DMS153 (cell line): ENCODE measurements around the gene TVP23A.
A peak's percentile ranks its signal among the peaks of the same experiment; 100 is the strongest.
"Not testable (repeated sequence)": the region's sequence is repeated elsewhere in the genome, so short reads cannot be mapped to it uniquely, and the experiment has no call there.

Source experiments
- DNase-seq: peaks from one replicate; lab custom pipeline; 2025; lab: John Stamatoyannopoulos, UW

TVP23A gene

GRCh38 chr16:10835281-10835931 is 16.8 kb upstream of the TVP23A start:
- no peak for DNase-seq

- no peak for DNase-seq
These were observed 16.2 kb upstream of the TVP23A start for GRCh38 chr16:10834766-10835165.

- no peak for DNase-seq
These were observed 15.5 kb upstream of the TVP23A start for GRCh38 chr16:10834130-10834529.

GRCh38 chr16:10833271-10833670 is 14.7 kb upstream of the TVP23A start:
- DNase-seq: no peak

- no peak for DNase-seq
These were observed 13.6 kb upstream of the TVP23A start for GRCh38 chr16:10831894-10832886.

GRCh38 chr16:10830240-10830639 is 11.6 kb upstream of the TVP23A start:
- DNase-seq: not testable (repeated sequence)

GRCh38 chr16:10829390-10830098 is 10.9 kb upstream of the TVP23A start:
- DNase-seq: not testable (repeated sequence)

- peak; percentile 49 for DNase-seq
These were observed 10.3 kb upstream of the TVP23A start for GRCh38 chr16:10828851-10829366.

- DNase-seq: no peak
These were observed 9.2 kb upstream of the TVP23A start for GRCh38 chr16:10827691-10828341.

GRCh38 chr16:10824111-10824893 is 5.7 kb upstream of the TVP23A start:
- DNase-seq: no peak

- DNase-seq: no peak
These were observed 4.1 kb upstream of the TVP23A start for GRCh38 chr16:10822702-10823101.

- no peak for DNase-seq
These were observed 2.0 kb upstream of the TVP23A start for GRCh38 chr16:10820546-10820945.

GRCh38 chr16:10817514-10817913 is 1.1 kb downstream of the TVP23A start:
- no peak for DNase-seq

GRCh38 chr16:10813099-10813455 is 5.5 kb downstream of the TVP23A start:
- no peak for DNase-seq

- no peak for DNase-seq
These were observed 6.1 kb downstream of the TVP23A start for GRCh38 chr16:10812312-10813098.

- DNase-seq: no peak
These were observed 8.9 kb downstream of the TVP23A start for GRCh38 chr16:10809706-10810105.

- no peak for DNase-seq
These were observed 9.7 kb downstream of the TVP23A start for GRCh38 chr16:10808850-10809249.

- no peak for DNase-seq
These were observed 10.4 kb downstream of the TVP23A start for GRCh38 chr16:10808218-10808617.

- DNase-seq: no peak
These were observed 11.9 kb downstream of the TVP23A start for GRCh38 chr16:10806698-10807097.

- DNase-seq: no peak
These were observed 13.3 kb downstream of the TVP23A start for GRCh38 chr16:10805334-10805733.
